Progenitor cell of endocrine pancreas (in vitro differentiated cells): ENCODE results near the gene ZC3H15. TPM values are rescaled to one million over a fixed set of nuclear protein-coding genes. Genes with fewer than 3 reads are reported as not detected.

ENCODE experiments used
- DNase-seq: peaks from one replicate; pipeline ENCODE4 v3.0.0; 2021; ENCODE audit warnings: low spot score; ENCODE audit not compliant: unreplicated experiment
- H3K27ac Mint-ChIP-seq: 2 replicates; pipeline ENCODE4 v1.8.0; 2021; ENCODE audit warnings: mild to moderate bottlenecking, moderate library complexity, mixed read lengths
- H3K27me3 Mint-ChIP-seq: 2 replicates; pipeline ENCODE4 v1.8.0; 2021; ENCODE audit warnings: mixed read lengths
- H3K36me3 Mint-ChIP-seq: 2 replicates; pipeline ENCODE4 v1.8.0; 2022; ENCODE audit warnings: mixed read lengths; ENCODE audit not compliant: insufficient read depth
- H3K4me1 Mint-ChIP-seq: 2 replicates; pipeline ENCODE4 v1.8.0; 2021; ENCODE audit warnings: low read depth, mixed read lengths
- H3K4me3 Mint-ChIP-seq: 2 replicates; pipeline ENCODE4 v1.8.0; 2021; ENCODE audit warnings: low read depth, mild to moderate bottlenecking, moderate library complexity, mixed read lengths
- H3K9me3 Mint-ChIP-seq: 2 replicates; pipeline ENCODE4 v1.8.0; 2021; ENCODE audit warnings: low read depth, mixed read lengths
- CTCF ChIP-seq: fragments of 200-600 bp; sonication (generic); IDR thresholded peaks from one replicate; pipeline ENCODE4 v1.5.0; 2021; ENCODE audit warnings: antibody characterized with exemption, mild to moderate bottlenecking; ENCODE audit not compliant: unreplicated experiment
- total RNA-seq: library from RNA; stranded (reverse); gene quantifications from 2 replicates; pipeline ENCODE4 v1.2.1, GENCODE V29; 2021

Gene ZC3H15
- total RNA-seq, 1 donor from 2014 or later, result 55.4 TPM

GRCh38 chr2:186540941-186541340 lies 54.9 kb downstream of the ZC3H15 start:
- H3K4me1 Mint-ChIP-seq, result peaks cover 26% of the 10 kb centered on the region
- no peaks in the 10 kb centered on the region for H3K9me3 Mint-ChIP-seq
- H3K36me3 Mint-ChIP-seq, result no peaks in the 10 kb centered on the region
- no peak overlapping the region for H3K27ac Mint-ChIP-seq
- TF ChIP-seq CTCF, result no peak
- H3K27me3 Mint-ChIP-seq, result no peaks in the 10 kb centered on the region
- no peak overlapping the region for H3K4me3 Mint-ChIP-seq
- DNase-seq, result no peak

- Mint-ChIP-seq H3K27me3 (no peaks in the 10 kb centered on the region), H3K4me3 (no peak overlapping the region), H3K9me3 (no peaks in the 10 kb centered on the region), H3K36me3 (no peaks in the 10 kb centered on the region), H3K27ac (no peak overlapping the region), H3K4me1 (peaks cover 26% of the 10 kb centered on the region)
- no peak for TF ChIP-seq CTCF
- no peak for DNase-seq
Measured at GRCh38 chr2:186542002-186542401, 55.9 kb downstream of the ZC3H15 start.

- H3K27ac Mint-ChIP-seq, result peak overlapping the region; percentile 93
- H3K36me3 Mint-ChIP-seq, result no peaks in the 10 kb centered on the region
- H3K4me1 Mint-ChIP-seq, result peaks cover 26% of the 10 kb centered on the region
- no peak for TF ChIP-seq CTCF
- H3K27me3 Mint-ChIP-seq, result no peaks in the 10 kb centered on the region
- DNase-seq, result no peak
- H3K9me3 Mint-ChIP-seq, result no peaks in the 10 kb centered on the region
- H3K4me3 Mint-ChIP-seq, result no peak overlapping the region
Measured at GRCh38 chr2:186543561-186544131, 57.6 kb downstream of the ZC3H15 start.

DNA sequence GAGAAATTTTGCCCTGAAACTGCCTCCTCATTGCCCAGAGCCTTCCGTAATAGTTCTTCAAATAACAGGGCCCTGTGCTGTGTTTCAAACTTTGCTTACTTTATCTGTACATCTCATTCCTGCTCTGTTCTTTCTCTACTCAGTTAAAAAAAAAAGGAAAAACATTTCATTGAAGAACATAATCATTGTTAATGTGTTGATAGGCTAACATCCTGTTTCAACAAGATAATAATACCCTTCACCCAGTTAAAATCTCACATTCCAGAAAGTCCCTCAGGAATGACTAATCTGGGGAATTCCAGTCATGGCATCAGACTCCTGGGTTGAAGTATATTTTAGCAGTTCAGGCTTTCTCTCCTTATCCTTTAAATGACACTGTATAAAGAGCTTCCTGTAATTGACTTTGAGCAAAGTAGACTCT lies 58.2 kb downstream of the ZC3H15 start:
- H3K4me1 Mint-ChIP-seq, result peaks cover 26% of the 10 kb centered on the region
- peak overlapping the region; percentile 93 for H3K27ac Mint-ChIP-seq
- DNase-seq, result no peak
- H3K36me3 Mint-ChIP-seq, result no peaks in the 10 kb centered on the region
- H3K9me3 Mint-ChIP-seq, result no peaks in the 10 kb centered on the region
- no peak overlapping the region for H3K4me3 Mint-ChIP-seq
- TF ChIP-seq CTCF, result no peak
- H3K27me3 Mint-ChIP-seq, result no peaks in the 10 kb centered on the region

- DNase-seq, result no peak
- Mint-ChIP-seq H3K27me3 (no peaks in the 10 kb centered on the region), H3K4me1 (peaks cover 18% of the 10 kb centered on the region), H3K36me3 (no peaks in the 10 kb centered on the region), H3K4me3 (no peak overlapping the region), H3K27ac (no peak overlapping the region), H3K9me3 (peaks cover 3% of the 10 kb centered on the region)
- no peak for TF ChIP-seq CTCF
Measured at GRCh38 chr2:186546846-186547245, 60.8 kb downstream of the ZC3H15 start.
